ENCODE results near the gene LAD1.

Gene LAD1

DNA sequence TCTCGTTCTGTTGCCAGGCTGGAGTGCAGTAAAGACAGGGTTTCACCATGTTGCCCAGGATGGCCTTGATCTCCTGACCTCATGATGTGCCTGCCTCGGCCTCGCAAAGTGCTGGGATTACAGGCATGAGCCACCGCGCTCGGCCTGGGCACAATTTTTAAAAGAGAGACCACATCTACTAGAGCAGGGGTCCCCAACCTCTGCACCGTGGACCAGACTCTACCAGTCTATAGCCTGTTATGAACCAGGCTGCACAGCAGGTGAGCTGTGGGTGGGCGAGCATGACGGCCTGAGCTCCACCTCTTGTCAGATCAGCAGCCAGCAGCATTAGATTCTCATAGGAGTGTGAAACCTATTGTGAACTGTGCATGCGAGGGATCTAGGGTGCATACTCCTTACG lies 42.4 kb downstream of the LAD1 start:
- in situ Hi-C loops (cut with HindIII; ENCODE audit: low sequenced_read_pairs): loop anchor here (5.0 kb wide), 1 partner anchor 79 kb away; no protein-coding TSS in a partner anchor

DNA sequence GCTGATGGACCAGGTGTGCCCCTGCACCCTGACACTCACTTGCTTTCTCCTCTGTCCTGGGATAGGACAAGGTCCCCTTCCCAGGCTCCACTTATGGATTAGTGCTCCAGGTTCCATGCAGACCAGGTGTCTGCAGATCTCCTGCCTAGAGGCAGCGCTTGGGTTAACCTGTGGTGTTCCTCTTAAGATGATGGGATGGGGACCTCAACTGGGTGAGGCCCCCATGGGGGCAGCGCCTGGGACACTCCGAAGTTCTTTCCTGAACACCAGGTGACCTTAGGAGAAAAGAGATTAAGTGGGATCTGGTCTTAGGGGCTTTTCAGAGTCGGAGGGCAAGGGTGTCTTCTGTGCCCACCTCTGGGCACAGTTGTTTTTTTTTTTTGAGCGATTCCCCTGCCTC lies 42.9 kb downstream of the LAD1 start:
- in situ Hi-C loops (cut with HindIII; ENCODE audit: low sequenced_read_pairs): loop anchor here (5.0 kb wide), 1 partner anchor 79 kb away; no protein-coding TSS in a partner anchor
- no peak for DNase-seq (ENCODE audit: low read depth)
- TF ChIP-seq, protein P1, sequence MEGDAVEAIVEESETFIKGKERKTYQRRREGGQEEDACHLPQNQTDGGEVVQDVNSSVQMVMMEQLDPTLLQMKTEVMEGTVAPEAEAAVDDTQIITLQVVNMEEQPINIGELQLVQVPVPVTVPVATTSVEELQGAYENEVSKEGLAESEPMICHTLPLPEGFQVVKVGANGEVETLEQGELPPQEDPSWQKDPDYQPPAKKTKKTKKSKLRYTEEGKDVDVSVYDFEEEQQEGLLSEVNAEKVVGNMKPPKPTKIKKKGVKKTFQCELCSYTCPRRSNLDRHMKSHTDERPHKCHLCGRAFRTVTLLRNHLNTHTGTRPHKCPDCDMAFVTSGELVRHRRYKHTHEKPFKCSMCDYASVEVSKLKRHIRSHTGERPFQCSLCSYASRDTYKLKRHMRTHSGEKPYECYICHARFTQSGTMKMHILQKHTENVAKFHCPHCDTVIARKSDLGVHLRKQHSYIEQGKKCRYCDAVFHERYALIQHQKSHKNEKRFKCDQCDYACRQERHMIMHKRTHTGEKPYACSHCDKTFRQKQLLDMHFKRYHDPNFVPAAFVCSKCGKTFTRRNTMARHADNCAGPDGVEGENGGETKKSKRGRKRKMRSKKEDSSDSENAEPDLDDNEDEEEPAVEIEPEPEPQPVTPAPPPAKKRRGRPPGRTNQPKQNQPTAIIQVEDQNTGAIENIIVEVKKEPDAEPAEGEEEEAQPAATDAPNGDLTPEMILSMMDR (IDR thresholded peaks at IDR 0.05; ENCODE audit: low read depth, low read length, missing control alignments): no peak
- H3K4me3 ChIP-seq (ENCODE audit: low read depth, low read length): no peak overlapping the region

More for the DNA sequence above, 42.4 kb downstream of the LAD1 start:
- TF ChIP-seq, protein P1 (IDR thresholded peaks at IDR 0.05; ENCODE audit: low read depth, low read length, missing control alignments): no peak
- no peak overlapping the region for H3K4me3 ChIP-seq (ENCODE audit: low read depth, low read length)
- no peak for DNase-seq (ENCODE audit: low read depth)

DNA sequence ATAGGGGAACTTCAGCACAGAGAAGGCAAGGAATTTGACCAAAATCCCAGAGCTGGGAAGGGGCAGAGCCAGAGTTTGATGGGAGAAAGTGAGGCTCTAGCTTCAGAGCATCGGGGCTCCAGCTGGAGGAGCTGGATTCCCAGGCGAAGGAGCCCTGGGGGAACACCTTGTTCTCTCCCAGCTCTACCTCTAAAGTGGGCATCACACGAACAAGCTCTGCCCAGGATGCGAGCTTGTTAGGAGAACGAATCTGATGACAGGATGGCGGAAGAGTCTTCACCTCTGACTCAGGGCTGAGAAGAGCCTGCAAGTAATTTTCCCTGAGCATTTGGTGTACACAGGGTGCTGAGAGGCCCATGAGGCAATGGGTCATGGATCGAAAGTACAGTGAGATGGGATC lies 43.7 kb downstream of the LAD1 start:
- TF ChIP-seq, protein P1 (IDR thresholded peaks at IDR 0.05; ENCODE audit: low read depth, low read length, missing control alignments): no peak
- DNase-seq (ENCODE audit: low read depth): no peak
- no peak overlapping the region for H3K4me3 ChIP-seq (ENCODE audit: low read depth, low read length)
- in situ Hi-C loops (cut with HindIII; ENCODE audit: low sequenced_read_pairs): loop anchor here (5.0 kb wide), 1 partner anchor 78 kb away; no protein-coding TSS in a partner anchor

DNA sequence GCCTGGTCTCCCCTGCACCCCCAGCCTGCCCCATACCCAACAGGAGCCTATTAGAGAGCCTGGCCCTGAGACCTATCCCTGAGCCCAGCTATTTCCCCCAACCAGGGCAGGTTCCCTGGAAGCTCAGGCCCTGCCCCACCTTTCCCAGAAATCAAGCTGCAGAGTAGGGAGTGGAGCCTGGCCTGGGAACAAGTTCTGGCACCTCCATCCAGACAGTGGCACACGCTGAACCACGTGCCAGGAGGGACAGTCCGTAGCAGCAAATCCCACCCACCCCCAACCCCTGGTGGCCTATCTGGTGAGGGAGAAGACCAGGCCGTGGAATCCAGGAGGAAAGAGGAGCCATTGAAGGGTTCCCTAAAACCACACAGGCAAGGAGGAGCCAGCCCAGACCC lies 44.2 kb downstream of the LAD1 start:
- DNase-seq (ENCODE audit: low read depth): no peak
- no peak overlapping the region for H3K4me3 ChIP-seq (ENCODE audit: low read depth, low read length)
- in situ Hi-C loops (cut with HindIII; ENCODE audit: low sequenced_read_pairs): loop anchor here (5.0 kb wide), 1 partner anchor 78 kb away; no protein-coding TSS in a partner anchor
- TF ChIP-seq, protein P1 (IDR thresholded peaks at IDR 0.05; ENCODE audit: low read depth, low read length, missing control alignments): no peak

DNA sequence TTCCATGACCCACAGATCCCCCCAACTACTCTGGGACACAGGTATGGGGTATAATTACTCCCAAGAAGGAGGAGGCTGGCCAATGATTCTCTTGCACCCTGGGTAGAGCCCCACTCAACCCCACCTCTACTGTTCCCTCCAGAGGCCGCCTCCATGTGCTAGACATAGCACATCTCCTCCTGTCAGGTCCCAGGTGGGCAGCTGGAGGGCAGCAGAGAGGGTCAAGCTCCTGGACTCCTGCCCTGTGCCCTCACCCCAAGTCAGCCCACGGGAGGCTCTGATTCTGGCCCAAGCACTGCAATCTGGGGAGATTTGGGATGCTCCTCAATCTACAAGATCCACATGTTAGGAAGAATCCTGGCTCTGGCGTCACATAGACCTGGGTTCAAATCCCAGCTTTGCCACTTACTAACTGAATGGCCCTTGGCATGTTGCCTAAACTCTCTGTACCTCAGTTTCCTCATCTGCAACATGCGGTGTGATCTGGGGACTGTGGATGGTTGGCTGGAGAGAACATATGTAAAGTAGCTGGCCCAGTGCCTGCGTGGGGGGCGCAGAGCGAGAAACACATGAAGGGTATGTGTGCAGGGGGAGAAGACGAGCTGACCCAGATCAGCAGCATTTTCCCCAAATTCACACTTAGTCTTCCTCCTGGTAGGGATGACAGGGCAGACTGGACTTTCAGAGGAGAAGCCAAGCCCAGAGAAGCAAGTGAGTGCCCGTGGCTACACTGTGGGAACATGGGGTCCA lies 44.8 kb downstream of the LAD1 start:
- in situ Hi-C loops (cut with HindIII; ENCODE audit: low sequenced_read_pairs): no loop called here
- TF ChIP-seq, protein P1 (IDR thresholded peaks at IDR 0.05; ENCODE audit: low read depth, low read length, missing control alignments): no peak

DNA sequence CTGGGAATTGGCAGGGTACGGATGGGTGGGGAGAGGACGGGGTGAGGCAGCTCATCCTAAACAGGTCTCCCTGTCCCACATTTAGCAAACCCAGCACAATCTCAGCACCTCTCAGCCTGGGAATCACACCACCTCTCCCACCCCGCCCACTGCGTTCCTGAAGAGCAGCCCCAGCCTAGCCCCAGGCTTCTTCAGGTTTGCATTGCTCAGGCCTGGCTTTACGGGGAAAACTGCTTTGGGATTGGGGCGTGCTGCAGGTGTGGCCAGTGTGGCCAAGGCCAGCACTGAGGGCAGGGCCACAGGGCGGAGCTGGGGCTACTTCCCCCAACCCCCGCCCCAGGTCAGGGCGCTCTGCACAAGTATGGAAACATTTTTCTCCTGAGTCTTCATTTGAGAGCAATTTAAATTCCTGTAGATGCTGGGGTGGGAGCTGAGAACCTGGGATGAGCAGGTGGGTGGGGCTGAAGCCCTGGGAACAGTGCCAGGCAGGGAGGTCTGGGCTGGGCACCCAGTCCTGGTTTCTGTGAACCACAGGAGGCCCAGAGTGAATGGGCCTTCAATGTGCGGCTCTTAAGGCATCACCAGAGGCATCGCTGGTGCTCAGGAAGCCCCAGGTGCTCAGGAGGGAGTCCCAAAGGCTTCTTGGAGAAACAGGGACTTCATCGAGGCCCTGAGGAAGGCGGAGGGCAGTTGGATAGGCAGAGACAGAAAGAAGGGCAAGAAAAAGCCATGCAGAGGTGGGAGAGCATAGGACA lies 45.8 kb downstream of the LAD1 start:
- no peak overlapping the region for H3K4me3 ChIP-seq (ENCODE audit: low read depth, low read length)
- in situ Hi-C loops (cut with HindIII; ENCODE audit: low sequenced_read_pairs): no loop called here
- TF ChIP-seq, protein P1 (IDR thresholded peaks at IDR 0.05; ENCODE audit: low read depth, low read length, missing control alignments): no peak
- no peak for DNase-seq (ENCODE audit: low read depth)

More for the DNA sequence above, 44.8 kb downstream of the LAD1 start:
- DNase-seq (ENCODE audit: low read depth): no peak
- no peak overlapping the region for H3K4me3 ChIP-seq (ENCODE audit: low read depth, low read length)
